ENCODE results near the gene TMEM175. TPM values are rescaled to one million over a fixed set of nuclear protein-coding genes. Genes with fewer than 3 reads are reported as not detected.

Gene TMEM175
- total and polyA plus RNA-seq, 2 of the 13 experiments (the other 11 are each of a cell fraction or from before 2014, with no cell fraction given), result 5.1 to 9.9 TPM

GRCh38 chr4:987624-988513, 55.6 kb downstream of the TMEM175 start (continued):
- TF ChIP-seq ZNF646 (CRISPR knock-in tag; IDR thresholded peaks at IDR 0.05) (no peak), AGO2 (optimal IDR thresholded peaks at IDR 0.05; ENCODE audit: low read depth, low read length) (peak; percentile 98), ZFP1 (CRISPR knock-in tag; IDR thresholded peaks at IDR 0.05) (no peak), FOXA3 (CRISPR knock-in tag; IDR thresholded peaks at IDR 0.05) (no peak), PCBP2 (optimal IDR thresholded peaks at IDR 0.05; ENCODE audit: low read depth, low read length, poor library complexity, severe bottlenecking) (no peak), KLF6 (CRISPR knock-in tag; IDR thresholded peaks at IDR 0.05) (no peak), BORCS8-MEF2B (CRISPR knock-in tag; IDR thresholded peaks at IDR 0.05) (peak; percentile 35; the same call in 1 of the 2 replicates), MLLT10 (CRISPR knock-in tag; IDR thresholded peaks at IDR 0.05) (no peak), NCOA5 (CRISPR knock-in tag; IDR thresholded peaks at IDR 0.05) (peak; percentile 60; the same call in 1 of the 2 replicates), RARA (CRISPR knock-in tag; IDR thresholded peaks at IDR 0.05) (no peak), CREBL2 (CRISPR knock-in tag; IDR thresholded peaks at IDR 0.05; ENCODE audit: borderline replicate concordance) (no peak), SMYD3 (CRISPR knock-in tag; IDR thresholded peaks at IDR 0.05) (no peak), PRMT3 (CRISPR knock-in tag; IDR thresholded peaks at IDR 0.05; ENCODE audit: borderline replicate concordance, low read depth) (peak; percentile 56; the same call in 1 of the 2 replicates), ZNF777 (CRISPR knock-in tag; IDR thresholded peaks at IDR 0.05) (no peak), ZNF431 (CRISPR knock-in tag; IDR thresholded peaks at IDR 0.05; ENCODE audit: borderline replicate concordance, low read depth) (no peak), ZNF292 (CRISPR knock-in tag; IDR thresholded peaks at IDR 0.05; ENCODE audit: borderline replicate concordance, low read depth) (no peak), NFATC3 (CRISPR knock-in tag; IDR thresholded peaks at IDR 0.05) (no peak), SOX13 (IDR thresholded peaks at IDR 0.05) (no peak), SOX13 (CRISPR knock-in tag; conservative IDR thresholded peaks at IDR 0.05 in 1 of 2, IDR thresholded peaks at IDR 0.05 in 1 of 2) (no peak), STAT6 (CRISPR knock-in tag; IDR thresholded peaks at IDR 0.05; ENCODE audit: borderline replicate concordance) (no peak), KLF15 (CRISPR knock-in tag; IDR thresholded peaks at IDR 0.05; ENCODE audit: borderline replicate concordance) (no peak)

All from HepG2 (cell line).